Lung (tissue), 12 donors: ENCODE data around the gene DTNA. TPM values are rescaled to one million over a fixed set of nuclear protein-coding genes. Genes with fewer than 3 reads are reported as not detected.

Experiments
- ATAC-seq: fragments of 200-7000 bp; cut with Tn5 transposase; one replicate; pipeline ENCODE4 v1.9.1; 2020; ENCODE audit warnings: moderate number of reproducible peaks; ENCODE audit not compliant: insufficient read depth, low FRiP score
- DNase-seq, 3 donors: peaks; one replicate each; pipeline ENCODE4 v3.0.0-alpha.2; 2013 to 2017
- H3K27ac ChIP-seq, 2 donors: one replicate each; pipeline ENCODE4 v1.5.1; 2013; ENCODE audit warnings: mild to moderate bottlenecking in 2 of 2, moderate library complexity in 2 of 2, control low read depth in 1 of 2, inconsistent platforms in 1 of 2, low read depth in 1 of 2, low read length in 1 of 2
- H3K27me3 ChIP-seq, 3 donors: one replicate each; pipeline ENCODE4 v1.5.1; 2013; ENCODE audit warnings: low read length in 2 of 3; ENCODE audit not compliant: control insufficient read depth in 3 of 3, insufficient read depth in 3 of 3
- H3K36me3 ChIP-seq, 4 donors: one replicate each; pipeline ENCODE4 v1.5.1; 2013; ENCODE audit warnings: low read length in 4 of 4, mild to moderate bottlenecking in 1 of 4, moderate library complexity in 1 of 4; ENCODE audit not compliant: control insufficient read depth in 4 of 4, insufficient read depth in 4 of 4
- H3K4me1 ChIP-seq, 5 donors: one replicate each; pipeline ENCODE4 v1.5.1; 2013; ENCODE audit warnings: low read length in 5 of 5, mild to moderate bottlenecking in 2 of 5, moderate library complexity in 1 of 5; ENCODE audit not compliant: control insufficient read depth in 5 of 5, insufficient read depth in 5 of 5
- H3K4me3 ChIP-seq: one replicate; pipeline ENCODE4 v1.5.1; 2013; ENCODE audit warnings: mild to moderate bottlenecking, control low read depth, moderate library complexity
- H3K9ac ChIP-seq, 2 donors: one replicate each; pipeline ENCODE4 v1.5.1; 2013; ENCODE audit warnings: low read length in 2 of 2, control low read depth in 1 of 2; ENCODE audit not compliant: insufficient read depth in 1 of 2
- H3K9me3 ChIP-seq, 4 donors: one replicate each; pipeline ENCODE4 v1.5.1; 2013; ENCODE audit warnings: low read length in 3 of 4, mild to moderate bottlenecking in 1 of 4, moderate library complexity in 1 of 4; ENCODE audit not compliant: control insufficient read depth in 4 of 4, insufficient read depth in 3 of 4
- CTCF ChIP-seq: IDR thresholded peaks from 2 replicates; pipeline ENCODE4 v1.5.1; 2012; ENCODE audit warnings: mild to moderate bottlenecking; ENCODE audit errors: control extremely low read depth, extremely low read depth
- WGBS, 2 donors: extraction: QIAGEN DNeasy Blood & Tissue Kit; methylation state at CpG; one replicate each; pipeline ENCODE4 v1.1.7; 2013; 5-methylcytosine and 5-hydroxymethylcytosine counted together
- polyA plus RNA-seq, 2 donors: library from polyadenylated mRNA; stranded (reverse); fragments of 200-250 nt; gene quantifications; one replicate each; pipeline ENCODE4 v1.2.1, GENCODE V29; 2013
- total RNA-seq, 2 donors: library from RNA; depleted of rRNA in 1 of 2; stranded (reverse); fragments of >200 nt in 1 of 2; gene quantifications; one replicate each; pipeline ENCODE4 v1.2.1, GENCODE V29; 2014 to 2021
- donor health status: control.
- donor health status: control.
- donor health status: Bipolar disorder and iron deficiency.
- donor health status: healthy.
- donor health status: DM: yes; HTN: yes; CAD: no.

The DTNA gene
- total and polyA plus RNA-seq, 4 donors, result 5.0 to 23.8 (median 12.9) TPM

GRCh38 chr18:34929336-34929780 is 219.3 kb downstream of the DTNA start:
- ATAC-seq, result no peak
- no peak overlapping the region for H3K9ac ChIP-seq
- H3K27ac ChIP-seq, result no peak overlapping the region

GRCh38 chr18:34932363-34932762 is 222.3 kb downstream of the DTNA start:
- Histone ChIP-seq H3K27ac (no peak overlapping the region), H3K36me3 (no peaks in the 10 kb centered on the region), H3K9ac (no peak overlapping the region), H3K4me1 (no peaks in the 10 kb centered on the region), H3K4me3 (no peak overlapping the region), H3K9me3 (no peaks in the 10 kb centered on the region), H3K27me3 (no peaks in the 10 kb centered on the region)
- TF ChIP-seq CTCF, result no peak
- ATAC-seq (no peak), DNase-seq (no peak)
- WGBS, 2 donors, result 92 to 97% methylated on average over 1 of the region's 1 CpG

More at GRCh38 chr18:34929336-34929780, 219.3 kb downstream of the DTNA start:
- H3K27me3 ChIP-seq, result no peaks in the 10 kb centered on the region
- H3K4me1 ChIP-seq, result no peaks in the 10 kb centered on the region
- no peak for DNase-seq
- no peak for TF ChIP-seq CTCF
- 70 to 87% methylated on average over 2 of the region's 2 CpGs for WGBS, 2 donors
- no peaks in the 10 kb centered on the region for H3K36me3 ChIP-seq
- no peak overlapping the region for H3K4me3 ChIP-seq
- no peaks in the 10 kb centered on the region for H3K9me3 ChIP-seq

- no peaks in the 10 kb centered on the region for H3K27me3 ChIP-seq
- 85 to 87% methylated on average over 4 of the region's 4 CpGs for WGBS, 2 donors
- no peaks in the 10 kb centered on the region for H3K36me3 ChIP-seq
- H3K4me3 ChIP-seq, result no peak overlapping the region
- no peak overlapping the region for H3K9ac ChIP-seq
- no peak for TF ChIP-seq CTCF
- DNase-seq, result no peak
- no peaks in the 10 kb centered on the region for H3K4me1 ChIP-seq
- no peaks in the 10 kb centered on the region for H3K9me3 ChIP-seq
- ATAC-seq, result no peak
- no peak overlapping the region for H3K27ac ChIP-seq
Observed at GRCh38 chr18:34932792-34933466, 222.8 kb downstream of the DTNA start.
